IMR-90 (cell line): ENCODE data around the gene KRT83. TPM values are rescaled to one million over a fixed set of nuclear protein-coding genes. Genes with fewer than 3 reads are reported as not detected.

Experiments
- ATAC-seq: fragments of 200-7000 bp; cut with Tn5 transposase; 2 replicates; pipeline ENCODE4 v1.9.1; 2020; ENCODE audit warnings: low read depth, mild to moderate bottlenecking, moderate library complexity
- BruUV-seq: library from RNA; stranded (reverse); fragments of 400-500 nt; replicated peaks from 2 replicates; lab custom pipeline; 2021; lab: Mats Ljungman, UMichigan
- CTCF ChIA-PET: fragments of 300-600 bp; formaldehyde crosslinking; extraction: SDS; loops from one replicate; lab custom pipeline; 2021; ENCODE audit warnings: antibody characterized with exemption; lab: Yijun Ruan, JAX
- POLR2A ChIA-PET: fragments of 300-600 bp; sonication (Branson Sonifier 250); formaldehyde crosslinking; loops from one replicate; lab custom pipeline; 2022; ENCODE audit warnings: antibody characterized with exemption; ENCODE audit not compliant: unreplicated experiment; lab: Charles Lee
- DNase-seq: peaks from one replicate; pipeline ENCODE4 v3.0.0; 2013
- H2AFZ ChIP-seq: replicated peaks from 2 replicates; pipeline ENCODE3; 2013; ENCODE audit warnings: low read length, mild to moderate bottlenecking; ENCODE audit not compliant: poor library complexity
- H2AK5ac ChIP-seq: 2 replicates; pipeline ENCODE4 v1.6.1; 2013; ENCODE audit warnings: low read depth, low read length, inconsistent platforms
- H2AK9ac ChIP-seq: replicated peaks from 2 replicates; pipeline ENCODE3; 2013; ENCODE audit warnings: mild to moderate bottlenecking, low read depth, low read length, moderate library complexity; ENCODE audit not compliant: poor library complexity
- H2BK120ac ChIP-seq: 2 replicates; pipeline ENCODE4 v1.6.1; 2013; ENCODE audit warnings: low read depth, low read length, inconsistent platforms
- H2BK15ac ChIP-seq: 3 replicates; pipeline ENCODE4 v1.6.1; 2013; ENCODE audit warnings: low read depth, low read length, inconsistent platforms
- H2BK20ac ChIP-seq: 2 replicates; pipeline ENCODE4 v1.6.1; 2013; ENCODE audit warnings: low read depth, mild to moderate bottlenecking, inconsistent platforms, low read length, moderate library complexity
- H2BK5ac ChIP-seq: 2 replicates; pipeline ENCODE4 v1.6.1; 2013; ENCODE audit warnings: mild to moderate bottlenecking, low read depth, low read length, inconsistent platforms; ENCODE audit not compliant: poor library complexity, severe bottlenecking
- H3K14ac ChIP-seq: replicated peaks from 2 replicates; pipeline ENCODE4 v1.6.1; 2013; ENCODE audit warnings: low read depth, low read length, inconsistent platforms
- H3K18ac ChIP-seq: 2 replicates; pipeline ENCODE4 v1.6.1; 2013; ENCODE audit warnings: low read depth, low read length, control low read depth
- H3K23ac ChIP-seq: 2 replicates; pipeline ENCODE4 v1.6.1; 2013; ENCODE audit warnings: low read depth, low read length, inconsistent platforms
- H3K27ac ChIP-seq: 2 replicates; pipeline ENCODE4 v1.5.1; 2013; ENCODE audit warnings: mild to moderate bottlenecking, control low read depth, low read length; ENCODE audit not compliant: insufficient read depth
- H3K27me3 ChIP-seq: 2 replicates; pipeline ENCODE4 v1.6.1; 2013; ENCODE audit warnings: low read length; ENCODE audit not compliant: control insufficient read depth, insufficient read depth
- H3K36me3 ChIP-seq: 2 replicates; pipeline ENCODE4 v1.6.1; 2013; ENCODE audit warnings: low read length, mixed read lengths; ENCODE audit not compliant: control insufficient read depth, insufficient read depth
- H3K4ac ChIP-seq: 2 replicates; pipeline ENCODE4 v1.6.1; 2013; ENCODE audit warnings: low read depth, low read length, inconsistent platforms
- H3K4me1 ChIP-seq: 2 replicates; pipeline ENCODE4 v1.6.1; 2013; ENCODE audit warnings: low read length, mixed read lengths; ENCODE audit not compliant: control insufficient read depth, insufficient read depth
- H3K4me2 ChIP-seq: 2 replicates; pipeline ENCODE4 v1.6.1; 2013; ENCODE audit warnings: low read depth, mild to moderate bottlenecking, control low read depth, low read length, moderate library complexity
- H3K4me3 ChIP-seq: 2 replicates; pipeline ENCODE4 v1.5.1; 2013; ENCODE audit warnings: low read depth, mild to moderate bottlenecking, control low read depth, low read length, moderate library complexity; ENCODE audit not compliant: insufficient read depth
- H3K56ac ChIP-seq: 2 replicates; pipeline ENCODE4 v1.6.1; 2013; ENCODE audit warnings: low read length, inconsistent platforms; ENCODE audit not compliant: insufficient read depth; ENCODE audit errors: extremely low read depth
- H3K79me1 ChIP-seq, 2 experiments: 2 replicates each; pipeline ENCODE4 v1.6.1; 2013; ENCODE audit warnings: low read length in 2 of 2, inconsistent platforms in 1 of 2, low read depth in 1 of 2
- H3K9ac ChIP-seq: 2 replicates; pipeline ENCODE4 v1.6.1; 2013; ENCODE audit warnings: low read depth, low read length, control low read depth
- H3K9me1 ChIP-seq: 2 replicates; pipeline ENCODE4 v1.6.1; 2013; ENCODE audit warnings: low read length, inconsistent platforms; ENCODE audit not compliant: insufficient read depth
- H3K9me3 ChIP-seq: 2 replicates; pipeline ENCODE4 v1.6.1; 2013; ENCODE audit warnings: low read length; ENCODE audit not compliant: control insufficient read depth, insufficient read depth
- H4K20me1 ChIP-seq: 2 replicates; pipeline ENCODE4 v1.6.1; 2013; ENCODE audit warnings: low read length, inconsistent platforms; ENCODE audit not compliant: insufficient read depth
- H4K5ac ChIP-seq: 2 replicates; pipeline ENCODE4 v1.6.1; 2013; ENCODE audit warnings: mild to moderate bottlenecking, low read depth, low read length, control low read depth
- H4K8ac ChIP-seq, 2 experiments: 2 replicates each; pipeline ENCODE4 v1.6.1; 2013; ENCODE audit warnings: low read depth in 2 of 2, low read length in 2 of 2, control low read depth in 1 of 2, inconsistent platforms in 1 of 2
- H4K91ac ChIP-seq: 2 replicates; pipeline ENCODE4 v1.6.1; 2013; ENCODE audit warnings: low read depth, low read length, inconsistent platforms; ENCODE audit not compliant: insufficient read depth
- BHLHE40 ChIP-seq: fragments of 150-350 bp; IDR thresholded peaks from 2 replicates; pipeline ENCODE4 v1.6.1; 2016; ENCODE audit warnings: mild to moderate bottlenecking, low read depth, low read length
- CEBPB ChIP-seq: IDR thresholded peaks from 2 replicates; pipeline ENCODE4 v1.6.1; 2012; ENCODE audit warnings: low read depth, low read length, improper control_type of control experiment
- CHD1 ChIP-seq: IDR thresholded peaks from 2 replicates; pipeline ENCODE4 v1.6.1; 2012; ENCODE audit warnings: low read depth, low read length, improper control_type of control experiment
- MAZ ChIP-seq: IDR thresholded peaks from 2 replicates; pipeline ENCODE4 v1.6.1; 2012; ENCODE audit warnings: low read depth, mild to moderate bottlenecking, low read length, improper control_type of control experiment, moderate library complexity, borderline replicate concordance
- NFE2L2 ChIP-seq: fragments of 150-350 bp; IDR thresholded peaks from 2 replicates; pipeline ENCODE4 v1.6.1; 2016; ENCODE audit warnings: low read depth, mild to moderate bottlenecking, low read length
- POLR2A ChIP-seq: IDR thresholded peaks from 2 replicates; pipeline ENCODE4 v1.6.1; 2012; ENCODE audit warnings: mild to moderate bottlenecking, low read depth, low read length
- RAD21 ChIP-seq: IDR thresholded peaks from 2 replicates; pipeline ENCODE4 v1.6.1; 2012; ENCODE audit warnings: low read length, improper control_type of control experiment
- RCOR1 ChIP-seq: IDR thresholded peaks from 2 replicates; pipeline ENCODE4 v1.6.1; 2012; ENCODE audit warnings: mild to moderate bottlenecking, low read length, improper control_type of control experiment; ENCODE audit not compliant: insufficient replicate concordance
- RFX5 ChIP-seq: IDR thresholded peaks from 2 replicates; pipeline ENCODE4 v1.8.0; 2012; ENCODE audit warnings: low read depth, mild to moderate bottlenecking, low read length, moderate library complexity
- SMC3 ChIP-seq: fragments of 150-350 bp; IDR thresholded peaks from 2 replicates; pipeline ENCODE4 v1.6.1; 2016; ENCODE audit warnings: low read depth, mild to moderate bottlenecking, antibody characterized with exemption, low read length, moderate library complexity
- WGBS, 2 experiments: methylation state at CpG; one replicate each; pipeline versions ENCODE4 v1.1.5 to v1.1.7; 2013; ENCODE audit warnings: missing lambda C conversion rate in 2 of 2; ENCODE audit not compliant: insufficient read length in 1 of 2; ENCODE audit errors: extremely low coverage in 2 of 2; 5-methylcytosine and 5-hydroxymethylcytosine counted together
- dilution Hi-C: fragments of 300-500 bp; cut with HindIII; formaldehyde crosslinking; loops from one replicate; pipeline ENCODE4 v1.14.3; 2018; ENCODE audit warnings: low sequenced_read_pairs; ENCODE audit not compliant: unreplicated experiment
- in situ Hi-C: fragments of 300-500 bp; cut with MboI; formaldehyde crosslinking; loops from 3 replicates; pipeline ENCODE4 v1.14.3; 2019; ENCODE audit warnings: low sequenced_read_pairs, inconsistent platforms, mixed read lengths
- intact Hi-C: fragments of 100-400 bp; cut with micrococcal nuclease; formaldehyde crosslinking; loops from 2 replicates; pipeline ENCODE4 v1.10.0; 2022
- polyA plus RNA-seq, 3 experiments: library from polyadenylated mRNA; depleted of rRNA; stranded (reverse); fragments of >200 nt; gene quantifications; 2 replicates each; pipeline ENCODE4 v1.2.3, GENCODE V29; 2012; ENCODE audit warnings: low replicate concordance in 1 of 3
- total RNA-seq: library from RNA; depleted of rRNA; stranded (reverse); fragments of >200 nt; gene quantifications from 2 replicates; pipeline ENCODE4 v1.2.3, GENCODE V29; 2012
- TF ChIP-seq, protein P1 (sequence below): fragments of 150-350 bp; IDR thresholded peaks from 2 replicates; pipeline ENCODE4 v1.6.1; 2017; ENCODE audit warnings: mild to moderate bottlenecking, antibody characterized with exemption, low read length, low read depth
- TF ChIP-seq, protein P2 (sequence below): conservative IDR thresholded peaks from 2 replicates; pipeline ENCODE4 v1.5.1; 2012; ENCODE audit warnings: mild to moderate bottlenecking, low read depth, low read length, improper control_type of control experiment

KRT83 gene
- total and polyA plus RNA-seq, 2 of the 4 experiments (the other 2 are of a cell fraction): not detected

DNA sequence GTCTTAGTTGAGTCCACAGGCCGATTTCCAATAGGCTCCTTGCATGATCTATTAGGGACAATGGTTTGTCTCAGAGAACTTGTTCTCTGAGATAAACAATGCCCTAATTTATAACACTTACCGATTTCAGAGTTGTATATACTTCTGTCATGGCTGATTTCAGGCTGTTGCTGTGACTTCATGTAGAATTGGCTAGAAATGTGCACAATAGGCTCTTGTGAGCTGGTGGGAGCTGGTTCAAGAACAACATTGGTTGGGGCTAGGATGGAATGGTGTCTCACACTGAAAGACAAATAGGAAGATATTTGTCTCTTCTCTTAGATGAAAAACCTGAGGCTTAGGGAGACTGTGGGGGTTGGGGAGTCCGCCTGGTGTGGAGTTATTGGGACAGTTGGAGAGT lies 53.5 kb downstream of the KRT83 start:
- no peak overlapping the region for H3K4me2 ChIP-seq
- ATAC-seq: no peak
- no peak for DNase-seq

More for the DNA sequence above, 53.5 kb downstream of the KRT83 start:
- Histone ChIP-seq H3K9me1 (no peaks in the 10 kb centered on the region), H4K8ac (no peak overlapping the region), H2AK9ac (no peak overlapping the region), H2BK15ac (no peak overlapping the region), H3K56ac (no peak overlapping the region), H3K4me3 (no peak overlapping the region), H4K20me1 (no peaks in the 10 kb centered on the region), H3K18ac (no peak overlapping the region), H2BK120ac (no peak overlapping the region), H4K5ac (no peak overlapping the region), H3K27ac (no peak overlapping the region), H3K27me3 (peaks cover 14% of the 10 kb centered on the region), H2AFZ (no peak overlapping the region), H3K4me1 (peaks cover 2% of the 10 kb centered on the region), H2BK20ac (no peak overlapping the region), H3K4ac (no peak overlapping the region), H3K9ac (no peak overlapping the region), H3K14ac (no peak overlapping the region), H3K36me3 (no peaks in the 10 kb centered on the region), H2BK5ac (no peak overlapping the region), H4K91ac (no peak overlapping the region), H3K9me3 (no peaks in the 10 kb centered on the region; the same call in 1 of the 2 replicates), H3K23ac (no peak overlapping the region), H3K79me1 (no peaks in the 10 kb centered on the region), H2AK5ac (no peak overlapping the region)
- BruUV-seq: no TSS peak
- TF ChIP-seq, protein P1, sequence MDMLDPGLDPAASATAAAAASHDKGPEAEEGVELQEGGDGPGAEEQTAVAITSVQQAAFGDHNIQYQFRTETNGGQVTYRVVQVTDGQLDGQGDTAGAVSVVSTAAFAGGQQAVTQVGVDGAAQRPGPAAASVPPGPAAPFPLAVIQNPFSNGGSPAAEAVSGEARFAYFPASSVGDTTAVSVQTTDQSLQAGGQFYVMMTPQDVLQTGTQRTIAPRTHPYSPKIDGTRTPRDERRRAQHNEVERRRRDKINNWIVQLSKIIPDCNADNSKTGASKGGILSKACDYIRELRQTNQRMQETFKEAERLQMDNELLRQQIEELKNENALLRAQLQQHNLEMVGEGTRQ: no peak
- TF ChIP-seq CHD1: no peak
- TF ChIP-seq CEBPB: no peak
- TF ChIP-seq MAZ: no peak
- no peak for TF ChIP-seq RFX5
- no peak for TF ChIP-seq BHLHE40
- TF ChIP-seq POLR2A: no peak
- TF ChIP-seq NFE2L2: no peak
- TF ChIP-seq SMC3: no peak
- no peak for TF ChIP-seq RAD21
- no peak for TF ChIP-seq RCOR1
- TF ChIP-seq, protein P2, sequence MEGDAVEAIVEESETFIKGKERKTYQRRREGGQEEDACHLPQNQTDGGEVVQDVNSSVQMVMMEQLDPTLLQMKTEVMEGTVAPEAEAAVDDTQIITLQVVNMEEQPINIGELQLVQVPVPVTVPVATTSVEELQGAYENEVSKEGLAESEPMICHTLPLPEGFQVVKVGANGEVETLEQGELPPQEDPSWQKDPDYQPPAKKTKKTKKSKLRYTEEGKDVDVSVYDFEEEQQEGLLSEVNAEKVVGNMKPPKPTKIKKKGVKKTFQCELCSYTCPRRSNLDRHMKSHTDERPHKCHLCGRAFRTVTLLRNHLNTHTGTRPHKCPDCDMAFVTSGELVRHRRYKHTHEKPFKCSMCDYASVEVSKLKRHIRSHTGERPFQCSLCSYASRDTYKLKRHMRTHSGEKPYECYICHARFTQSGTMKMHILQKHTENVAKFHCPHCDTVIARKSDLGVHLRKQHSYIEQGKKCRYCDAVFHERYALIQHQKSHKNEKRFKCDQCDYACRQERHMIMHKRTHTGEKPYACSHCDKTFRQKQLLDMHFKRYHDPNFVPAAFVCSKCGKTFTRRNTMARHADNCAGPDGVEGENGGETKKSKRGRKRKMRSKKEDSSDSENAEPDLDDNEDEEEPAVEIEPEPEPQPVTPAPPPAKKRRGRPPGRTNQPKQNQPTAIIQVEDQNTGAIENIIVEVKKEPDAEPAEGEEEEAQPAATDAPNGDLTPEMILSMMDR: no peak
- WGBS, 2 experiments: no CpG with 5 or more reads among the region's 3 CpGs
- in situ Hi-C loops (no loop called here), intact Hi-C loops (no loop called here), dilution Hi-C loops (no loop called here)
- POLR2A ChIA-PET: no interaction called here
- CTCF ChIA-PET: interaction anchor here (3.3 kb wide), 1 partner anchor 12 kb away, joined by 14 read pairs; no protein-coding TSS in a partner anchor
